ENCODE data around the gene TVP23C. TPM values are rescaled to one million over a fixed set of nuclear protein-coding genes. Genes with fewer than 3 reads are reported as not detected.

The TVP23C gene
- total RNA-seq, 8 experiments from 2014 or later, result 10.4 to 60.5 (median 23.0) TPM

DNA sequence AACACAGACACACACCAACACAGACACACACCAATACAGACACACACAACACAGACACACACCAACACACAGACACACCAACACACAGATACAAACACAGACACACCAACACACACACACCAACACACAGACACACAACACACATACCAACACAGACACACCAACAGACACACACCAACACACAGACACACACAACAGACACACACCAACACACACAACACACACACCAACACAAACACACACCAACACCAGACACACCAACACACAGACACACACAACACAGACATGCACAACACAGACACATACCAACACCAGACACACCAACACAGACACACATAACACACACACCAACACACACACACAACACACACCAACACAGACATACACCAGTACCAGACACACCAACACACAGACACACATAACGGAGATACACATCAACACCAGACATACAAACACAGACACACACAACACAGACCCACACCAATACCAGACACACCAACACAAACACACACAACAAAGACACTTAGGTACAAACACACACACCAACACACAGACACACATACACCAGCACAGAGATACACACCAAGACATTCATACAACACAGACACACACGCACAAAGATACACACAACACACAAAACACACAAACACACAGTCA is 98.1 kb downstream of the TVP23C start:
- no peak overlapping the region for H3K27ac ChIP-seq
- H3K4me1 ChIP-seq (replicated peaks in 1 of 2), result no peaks in the 10 kb centered on the region
- H3K4me3 ChIP-seq, result no peak overlapping the region
- in situ Hi-C loops (cut with MboI; ENCODE audit: low pct_unique_long_range_greater_than_20kb in 2 of 9, low sequenced_read_pairs in 9 of 9, unreplicated experiment in 9 of 9), result loop anchor here in 1 of 9 experiments (25.0 kb wide), 1 partner anchor 103 kb away; no protein-coding TSS in a partner anchor
- ATAC-seq (replicated peaks in 6 of 8), result no peak
- WGBS, 10 experiments, result 92 to 100% (median 100%) methylated on average over 1 to 2 of the region's 2 CpGs; no CpG with 5 or more reads in 5 of the 10 experiments

DNA sequence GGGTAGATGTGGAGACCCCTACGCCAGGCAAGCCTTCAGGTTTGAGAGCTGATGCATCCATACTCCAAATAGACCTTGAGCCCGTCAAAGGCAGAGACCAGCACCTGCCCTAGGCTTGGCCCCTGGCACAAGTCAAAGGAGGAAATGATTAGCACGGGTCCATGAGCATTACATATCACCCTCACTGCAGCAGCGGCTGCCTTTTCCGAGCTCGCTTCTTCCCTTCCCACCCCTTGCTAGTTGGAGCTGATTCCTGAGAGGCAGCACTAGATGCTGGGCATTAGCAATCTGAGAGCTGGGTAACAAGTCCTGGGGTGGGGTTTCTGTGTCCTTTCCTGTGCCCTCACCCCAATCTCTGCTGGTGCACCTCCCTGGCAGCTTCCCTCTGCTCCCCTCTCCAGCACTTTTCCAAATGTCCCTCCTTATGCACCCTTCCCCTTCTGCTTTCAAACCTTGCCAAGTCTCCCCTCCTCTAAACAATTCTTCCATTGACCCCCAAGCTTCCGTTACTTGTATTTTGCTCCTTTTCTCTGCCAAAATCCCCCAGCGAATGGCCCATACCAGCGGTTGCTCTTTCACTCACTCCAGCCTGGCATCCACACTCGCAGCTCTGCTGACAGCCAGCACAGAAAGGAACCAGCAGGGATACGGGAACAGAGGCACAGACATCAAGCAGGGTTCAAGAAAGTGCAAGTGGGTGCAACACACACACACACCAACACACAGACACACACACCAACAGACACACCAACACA is 98.9 kb downstream of the TVP23C start:
- 29 to 91% (median 44%) methylated on average over 2 to 8 of the region's 11 CpGs; no CpG with 5 or more reads in 3 of the 10 experiments for WGBS, 10 experiments
- Histone ChIP-seq H3K27ac (no peak overlapping the region), H3K4me1 (replicated peaks in 1 of 2) (no peaks in the 10 kb centered on the region), H3K4me3 (no peak overlapping the region)
- no peak for ATAC-seq (replicated peaks in 6 of 8)
- in situ Hi-C loops (cut with MboI; ENCODE audit: low pct_unique_long_range_greater_than_20kb in 2 of 9, low sequenced_read_pairs in 9 of 9, unreplicated experiment in 9 of 9), result loop anchor here in 1 of 9 experiments (25.0 kb wide), 1 partner anchor 102 kb away; no protein-coding TSS in a partner anchor

GRCh38 chr17:15462976-15463772 is 100.1 kb downstream of the TVP23C start:
- H3K4me1 ChIP-seq (replicated peaks in 1 of 2), result no peaks in the 10 kb centered on the region
- ATAC-seq (replicated peaks in 6 of 8), result peak in 4 of 8 experiments; percentile 67 to 98 (median 85)
- 10 to 91% (median 35%) methylated on average over 1 to 8 of the region's 11 CpGs for WGBS, 10 experiments
- no peak overlapping the region for H3K4me3 ChIP-seq
- H3K27ac ChIP-seq, result no peak overlapping the region
- in situ Hi-C loops (cut with MboI; ENCODE audit: low pct_unique_long_range_greater_than_20kb in 2 of 9, low sequenced_read_pairs in 9 of 9, unreplicated experiment in 9 of 9), result loop anchor here in 1 of 9 experiments (25.0 kb wide), 1 partner anchor 101 kb away; no protein-coding TSS in a partner anchor

GRCh38 chr17:15457723-15458094 is 105.6 kb downstream of the TVP23C start:
- ATAC-seq (replicated peaks in 6 of 8), result peak in 3 of 8 experiments; percentile 20 to 31 (median 27)
- no peak overlapping the region for H3K27ac ChIP-seq
- H3K4me3 ChIP-seq, result no peak overlapping the region

DNA sequence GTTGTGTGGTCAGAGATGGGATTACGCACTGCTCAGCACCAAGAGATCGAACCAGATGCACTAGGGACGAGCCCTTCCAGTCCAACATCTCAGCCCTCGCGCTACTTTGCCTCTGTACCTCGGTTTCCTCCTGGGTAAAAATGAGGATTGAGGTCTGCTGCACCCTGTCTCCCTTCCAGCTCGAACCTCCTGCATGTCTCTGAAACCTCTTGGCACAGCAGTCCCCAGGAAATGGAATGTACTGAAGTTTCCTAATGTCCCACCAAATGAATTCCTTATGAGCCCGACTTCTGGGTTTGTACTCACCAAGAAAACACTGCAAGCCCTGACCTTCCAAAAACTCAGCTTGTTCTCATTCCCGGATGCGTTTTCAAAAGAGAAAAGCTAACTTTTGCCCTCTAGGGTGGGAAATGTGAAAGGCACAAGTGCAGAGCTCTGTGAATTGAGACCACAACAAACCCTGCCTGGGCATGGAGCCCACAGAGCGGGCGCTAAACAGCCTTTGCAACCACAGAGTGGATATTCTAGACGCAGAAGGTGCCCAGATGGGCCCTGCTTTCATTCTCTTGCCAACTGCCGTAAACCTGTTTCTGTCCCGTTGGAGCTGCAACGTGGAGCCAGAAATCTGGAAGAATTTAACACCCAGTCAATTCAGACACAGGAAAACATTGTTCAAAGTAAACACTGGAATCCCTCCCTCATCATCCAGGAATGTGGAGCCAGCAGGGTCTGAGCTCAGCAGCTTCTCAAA is 106.1 kb downstream of the TVP23C start:
- Histone ChIP-seq H3K4me1 (replicated peaks in 1 of 2) (no peaks in the 10 kb centered on the region), H3K27ac (no peak overlapping the region), H3K4me3 (no peak overlapping the region)
- in situ Hi-C loops (cut with MboI; ENCODE audit: low pct_unique_long_range_greater_than_20kb in 2 of 9, low sequenced_read_pairs in 9 of 9, unreplicated experiment in 9 of 9), result loop anchor here in 1 of 9 experiments (25.0 kb wide), 1 partner anchor 95 kb away; no protein-coding TSS in a partner anchor
- ATAC-seq (replicated peaks in 6 of 8), result peak in 6 of 8 experiments; percentile 48 to 96 (median 74)
- WGBS, 10 experiments, result 0 to 95% (median 87%) methylated on average over 2 to 13 of the region's 16 CpGs; no CpG with 5 or more reads in 1 of the 10 experiments

More at GRCh38 chr17:15457723-15458094, 105.6 kb downstream of the TVP23C start:
- 13 to 100% (median 45%) methylated on average over 1 to 5 of the region's 7 CpGs; no CpG with 5 or more reads in 6 of the 10 experiments for WGBS, 10 experiments
- in situ Hi-C loops (cut with MboI; ENCODE audit: low pct_unique_long_range_greater_than_20kb in 2 of 9, low sequenced_read_pairs in 9 of 9, unreplicated experiment in 9 of 9), result loop anchor here in 1 of 9 experiments (25.0 kb wide), 1 partner anchor 95 kb away; no protein-coding TSS in a partner anchor
- no peaks in the 10 kb centered on the region for H3K4me1 ChIP-seq (replicated peaks in 1 of 2)

DNA sequence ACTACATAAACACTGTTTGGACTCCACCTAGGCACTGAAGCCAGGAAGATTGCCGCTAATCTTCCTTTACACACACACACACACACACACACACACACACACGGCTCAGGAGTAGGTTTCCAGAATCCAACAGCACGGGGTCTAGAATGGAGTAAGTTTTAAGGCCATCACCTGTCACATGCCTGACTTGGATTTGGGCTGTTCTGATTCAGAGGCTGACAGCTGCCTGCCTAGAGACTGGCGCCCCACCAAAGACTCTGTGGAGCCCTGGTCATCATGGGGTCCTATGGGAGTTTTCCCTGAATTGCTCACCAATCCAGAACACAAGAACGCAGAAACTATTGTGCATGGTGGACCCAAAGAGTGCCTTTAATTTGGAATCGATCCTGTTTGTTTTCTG is 106.8 kb downstream of the TVP23C start:
- ATAC-seq (replicated peaks in 6 of 8), result no peak
- Histone ChIP-seq H3K4me1 (replicated peaks in 1 of 2) (peaks cover 0 to 2% of the 10 kb centered on the region in 2 donors), H3K27ac (no peak overlapping the region), H3K4me3 (no peak overlapping the region)
- in situ Hi-C loops (cut with MboI; ENCODE audit: low pct_unique_long_range_greater_than_20kb in 2 of 9, low sequenced_read_pairs in 9 of 9, unreplicated experiment in 9 of 9), result loop anchor here in 1 of 9 experiments (25.0 kb wide), 1 partner anchor 94 kb away; no protein-coding TSS in a partner anchor
- 17 to 100% (median 80%) methylated on average over 1 to 6 of the region's 6 CpGs; no CpG with 5 or more reads in 3 of the 10 experiments for WGBS, 10 experiments

- Histone ChIP-seq H3K4me1 (replicated peaks in 1 of 2) (peaks cover 0 to 2% of the 10 kb centered on the region in 2 donors), H3K27ac (no peak overlapping the region), H3K4me3 (no peak overlapping the region)
- WGBS, 10 experiments, result 50 to 100% (median 95%) methylated on average over 1 to 4 of the region's 5 CpGs; no CpG with 5 or more reads in 2 of the 10 experiments
- in situ Hi-C loops (cut with MboI; ENCODE audit: low pct_unique_long_range_greater_than_20kb in 2 of 9, low sequenced_read_pairs in 9 of 9, unreplicated experiment in 9 of 9), result loop anchor here in 1 of 9 experiments (25.0 kb wide), 1 partner anchor 92 kb away; no protein-coding TSS in a partner anchor
- no peak for ATAC-seq (replicated peaks in 6 of 8)
Measured at GRCh38 chr17:15454346-15454745, 108.9 kb downstream of the TVP23C start.

DNA sequence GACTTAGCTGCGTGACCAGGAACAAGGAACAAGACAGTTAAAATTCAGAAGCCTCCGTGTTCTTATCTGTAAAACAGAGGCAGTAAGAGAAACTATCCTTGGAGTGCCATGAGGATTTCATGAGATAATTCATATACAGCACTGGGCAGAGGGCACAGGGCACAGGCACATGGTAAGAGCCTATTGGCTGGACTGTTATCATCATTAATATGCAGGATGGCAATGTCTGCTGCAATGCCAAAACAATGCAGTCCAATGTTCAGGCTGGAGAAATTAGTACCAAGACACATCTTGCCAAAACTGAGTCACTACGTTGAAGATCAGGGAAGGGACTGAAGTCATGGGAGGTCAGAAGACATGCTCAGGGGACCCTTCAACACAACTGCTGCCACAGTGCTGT is 109.5 kb downstream of the TVP23C start:
- WGBS, 10 experiments, result 29 to 100% (median 89%) methylated on average over 1 to 3 of the region's 3 CpGs
- in situ Hi-C loops (cut with MboI; ENCODE audit: low pct_unique_long_range_greater_than_20kb in 2 of 9, low sequenced_read_pairs in 9 of 9, unreplicated experiment in 9 of 9), result loop anchor here in 1 of 9 experiments (25.0 kb wide), 1 partner anchor 91 kb away; no protein-coding TSS in a partner anchor
- no peak overlapping the region for H3K27ac ChIP-seq
- peaks cover 0 to 2% of the 10 kb centered on the region in 2 donors for H3K4me1 ChIP-seq (replicated peaks in 1 of 2)
- no peak for ATAC-seq (replicated peaks in 6 of 8)
- H3K4me3 ChIP-seq, result no peak overlapping the region

- Histone ChIP-seq H3K27ac (no peak overlapping the region), H3K4me3 (no peak overlapping the region), H3K4me1 (replicated peaks in 1 of 2) (peaks cover 0 to 3% of the 10 kb centered on the region in 2 donors)
- in situ Hi-C loops (cut with MboI; ENCODE audit: low pct_unique_long_range_greater_than_20kb in 2 of 9, low sequenced_read_pairs in 9 of 9, unreplicated experiment in 9 of 9), result loop anchor here in 1 of 9 experiments (25.0 kb wide), 1 partner anchor 91 kb away; no protein-coding TSS in a partner anchor
- no peak for ATAC-seq (replicated peaks in 6 of 8)
- WGBS, 10 experiments, result 17 to 96% (median 88%) methylated on average over 1 to 4 of the region's 4 CpGs; no CpG with 5 or more reads in 1 of the 10 experiments
Measured at GRCh38 chr17:15453246-15453645, 110.0 kb downstream of the TVP23C start.

- ATAC-seq (replicated peaks in 6 of 8), result no peak
- H3K4me3 ChIP-seq, result no peak overlapping the region
- peaks cover 0 to 8% of the 10 kb centered on the region in 2 donors for H3K4me1 ChIP-seq (replicated peaks in 1 of 2)
- in situ Hi-C loops (cut with MboI; ENCODE audit: low pct_unique_long_range_greater_than_20kb in 2 of 9, low sequenced_read_pairs in 9 of 9, unreplicated experiment in 9 of 9), result loop anchor here in 1 of 9 experiments (25.0 kb wide), 1 partner anchor 90 kb away; no protein-coding TSS in a partner anchor
- H3K27ac ChIP-seq, result no peak overlapping the region
- 50 to 100% (median 100%) methylated on average over 1 of the region's 1 CpG; no CpG with 5 or more reads in 5 of the 10 experiments for WGBS, 10 experiments
Measured at GRCh38 chr17:15452746-15453145, 110.5 kb downstream of the TVP23C start.
